Hematopoietic multipotent progenitor cell treated with erythropoietin and hydrocortisone succinate and interleukin-3 and kit ligand, for 17 days (in vitro differentiated cells): ENCODE measurements around the gene APOH.

Experiments used
- DNase-seq: peaks from one replicate; pipeline ENCODE4 v3.0.0-alpha.2; 2015; ENCODE audit warnings: low spot score

Gene APOH

GRCh38 chr17:66191593-66192377 is 37.4 kb downstream of the APOH start, which contains the start of gene CEP112:
CEP112 (minus strand) TSS chr17:66192133.
- DNase-seq: peak; percentile 33

GRCh38 chr17:66190738-66191592 is 38.2 kb downstream of the APOH start:
- DNase-seq: no peak

GRCh38 chr17:66187718-66188117 is 41.5 kb downstream of the APOH start:
- no peak for DNase-seq

GRCh38 chr17:66185862-66186261 is 43.4 kb downstream of the APOH start:
- DNase-seq: no peak

- DNase-seq: no peak
Measured at GRCh38 chr17:66184392-66184791, 44.8 kb downstream of the APOH start.

- DNase-seq: no peak
Measured at GRCh38 chr17:66183529-66183928, 45.7 kb downstream of the APOH start.

- DNase-seq: no peak
Measured at GRCh38 chr17:66178642-66179041, 50.6 kb downstream of the APOH start.

GRCh38 chr17:66177048-66177447 is 52.2 kb downstream of the APOH start:
- DNase-seq: no peak

GRCh38 chr17:66175892-66176291 is 53.3 kb downstream of the APOH start:
- DNase-seq: no peak

GRCh38 chr17:66172691-66173223 is 56.5 kb downstream of the APOH start:
- DNase-seq: no peak

- DNase-seq: no peak
Measured at GRCh38 chr17:66172144-66172543, 57.1 kb downstream of the APOH start.

GRCh38 chr17:66171692-66172091 is 57.5 kb downstream of the APOH start:
- no peak for DNase-seq

- no peak for DNase-seq
Measured at GRCh38 chr17:66171172-66171571, 58.0 kb downstream of the APOH start.

GRCh38 chr17:66169839-66170238 is 59.4 kb downstream of the APOH start:
- DNase-seq: no peak

- no peak for DNase-seq
Measured at GRCh38 chr17:66167189-66167815, 61.9 kb downstream of the APOH start.

- DNase-seq: no peak
Measured at GRCh38 chr17:66165537-66166123, 63.6 kb downstream of the APOH start.
